HepG2 (cell line): ENCODE data around the gene CFAP97D1. TPM values are rescaled to one million over a fixed set of nuclear protein-coding genes. Genes with fewer than 3 reads are reported as not detected.
A peak's percentile ranks its signal among the peaks of the same experiment; 100 is the strongest.

ENCODE experiments used
- AHDC1 ChIP-seq: sonication (generic); formaldehyde crosslinking; IDR thresholded peaks from 2 replicates; pipeline ENCODE4 v1.5.1; 2020; ENCODE audit warnings: mild to moderate bottlenecking, missing genetic modification reagents, borderline replicate concordance
- ATAD3A ChIP-seq: sonication (generic); formaldehyde crosslinking; IDR thresholded peaks from 2 replicates; pipeline ENCODE4 v1.4.0; 2020; ENCODE audit warnings: missing genetic modification reagents
- CBX1 ChIP-seq: IDR thresholded peaks from one replicate; pipeline ENCODE4 v1.6.1; 2016; ENCODE audit warnings: antibody characterized with exemption, low read depth
- CEBPB ChIP-seq: IDR thresholded peaks from 2 replicates; pipeline ENCODE4 v1.6.1; 2011; ENCODE audit warnings: low read depth, low read length, improper control_type of control experiment, borderline replicate concordance
- HNRNPH1 ChIP-seq: fragments of 200-400 bp; formaldehyde crosslinking; optimal IDR thresholded peaks from 2 replicates; pipeline ENCODE3; 2017; ENCODE audit warnings: mild to moderate bottlenecking, low read depth, low read length
- KDM3A ChIP-seq: IDR thresholded peaks from 2 replicates; pipeline ENCODE4 v1.6.1; 2018; ENCODE audit warnings: low read depth, missing compliant biosample characterization
- KDM5A ChIP-seq: fragments of 200-600 bp; sonication (generic); IDR thresholded peaks from 2 replicates; pipeline ENCODE4 v1.7.0; 2018; ENCODE audit warnings: antibody characterized with exemption, mild to moderate bottlenecking, low read length, borderline replicate concordance
- MAFG ChIP-seq: sonication (generic); formaldehyde crosslinking; IDR thresholded peaks from 2 replicates; pipeline ENCODE4 v1.5.1; 2020; ENCODE audit warnings: mild to moderate bottlenecking, missing genetic modification reagents
- MED1 ChIP-seq: sonication (generic); formaldehyde crosslinking; IDR thresholded peaks from 2 replicates; pipeline ENCODE4 v1.4.0; 2020; ENCODE audit warnings: missing genetic modification reagents
- MXD3 ChIP-seq: IDR thresholded peaks from 2 replicates; pipeline ENCODE4 v1.6.1; 2016; ENCODE audit warnings: mild to moderate bottlenecking, missing biosample characterization, missing genetic modification reagents
- PHF20 ChIP-seq: sonication (generic); formaldehyde crosslinking; IDR thresholded peaks from 2 replicates; pipeline ENCODE4 v1.5.0; 2020; ENCODE audit warnings: mild to moderate bottlenecking, missing genetic modification reagents
- PHF21A ChIP-seq: sonication (generic); formaldehyde crosslinking; IDR thresholded peaks from 2 replicates; pipeline ENCODE4 v1.5.0; 2020; ENCODE audit warnings: mild to moderate bottlenecking, missing genetic modification reagents
- PPARG ChIP-seq: conservative IDR thresholded peaks from 2 replicates; pipeline ENCODE4 v1.6.1; 2016; ENCODE audit warnings: missing biosample characterization, missing genetic modification reagents
- RFX3 ChIP-seq: IDR thresholded peaks from 2 replicates; pipeline ENCODE4 v1.6.1; 2016; ENCODE audit warnings: missing biosample characterization, missing genetic modification reagents
- SRY ChIP-seq: sonication (generic); formaldehyde crosslinking; IDR thresholded peaks from 2 replicates; pipeline ENCODE4 v1.8.0; 2022; ENCODE audit warnings: mild to moderate bottlenecking, missing genetic modification reagents
- TGIF2 ChIP-seq: IDR thresholded peaks from 2 replicates; pipeline ENCODE4 v1.6.1; 2016; ENCODE audit warnings: control low read depth, missing compliant biosample characterization
- THRA ChIP-seq: sonication (generic); formaldehyde crosslinking; IDR thresholded peaks from 2 replicates; pipeline ENCODE4 v1.4.0; 2020; ENCODE audit warnings: missing genetic modification reagents, borderline replicate concordance
- ZFY ChIP-seq: sonication (generic); formaldehyde crosslinking; IDR thresholded peaks from 2 replicates; pipeline ENCODE4 v1.4.0; 2020; ENCODE audit warnings: missing genetic modification reagents
- ZNF235 ChIP-seq: sonication (generic); formaldehyde crosslinking; IDR thresholded peaks from 2 replicates; pipeline ENCODE4 v1.8.1; 2023; ENCODE audit warnings: mild to moderate bottlenecking, missing genetic modification reagents, borderline replicate concordance
- ZNF687 ChIP-seq: sonication (generic); formaldehyde crosslinking; IDR thresholded peaks from 2 replicates; pipeline ENCODE4 v1.5.1; 2020; ENCODE audit warnings: mild to moderate bottlenecking, missing genetic modification reagents, moderate library complexity
- ZNF878 ChIP-seq: sonication (generic); formaldehyde crosslinking; IDR thresholded peaks from 2 replicates; pipeline ENCODE4 v1.8.1; 2023; ENCODE audit warnings: mild to moderate bottlenecking, missing genetic modification reagents, moderate library complexity
- polyA plus RNA-seq, 8 experiments: library from polyadenylated mRNA; depleted of rRNA in 3 of 8; stranded (reverse) in 7 of 8; unstranded in 1 of 8; fragments of >200 nt; fragmentation: Illumina TruSeq in 4 of 8; extraction: Trizol in 4 of 8; gene quantifications; 2 replicates each; pipeline versions ENCODE4 v1.2.1 to v1.2.3, GENCODE V29; 2011 to 2016; ENCODE audit warnings: low read depth in 4 of 8, missing spikeins in 1 of 8, mixed read lengths in 1 of 8; ENCODE audit not compliant: insufficient read depth in 1 of 8
- total RNA-seq, 5 experiments: library from RNA; depleted of rRNA; stranded (reverse); fragments of >200 nt; fragmentation: Illumina TruSeq; extraction: Trizol; gene quantifications; 2 replicates each; pipeline ENCODE4 v1.2.3, GENCODE V29; 2016; ENCODE audit warnings: low read depth in 1 of 5

The CFAP97D1 gene
- total and polyA plus RNA-seq, 2 of the 13 experiments (the other 11 are each of a cell fraction or from before 2014, with no cell fraction given): 0.02 TPM; not detected in 1

GRCh38 chr17:43801844-43802243, 21.6 kb downstream of the CFAP97D1 start (continued):
- TF ChIP-seq ZFY (CRISPR knock-in tag) (no peak), ZNF235 (no peak), ZNF878 (CRISPR knock-in tag) (no peak), THRA (CRISPR knock-in tag) (peak; percentile 65; the same call in 1 of the 2 replicates), HNRNPH1 (no peak), ZNF687 (no peak), SRY (CRISPR knock-in tag) (no peak), ATAD3A (CRISPR knock-in tag) (no peak), PPARG (CRISPR knock-in tag) (peak; percentile 87), PHF21A (CRISPR knock-in tag) (peak; percentile 82), MAFG (CRISPR knock-in tag) (no peak), MED1 (CRISPR knock-in tag) (peak; percentile 54), CBX1 (no peak), KDM3A (CRISPR knock-in tag) (no peak), RFX3 (no peak), MXD3 (CRISPR knock-in tag) (no peak), KDM5A (no peak), PHF20 (CRISPR knock-in tag) (no peak), CEBPB (peak; percentile 70; the same call in 1 of the 2 replicates), TGIF2 (CRISPR knock-in tag) (no peak; the same call in 1 of the 2 replicates), AHDC1 (peak; percentile 94)
